Activated CD4-positive, alpha-beta memory T cell treated with anti-CD3 and anti-CD28 coated beads, Interleukin-2, amount 10 ng/mL, durations not matched to agents 7 days and 5 days (primary cell): ENCODE data around the gene TAP2. TPM values are rescaled to one million over a fixed set of nuclear protein-coding genes. Genes with fewer than 3 reads are reported as not detected.

Experiments used
- CTCF ChIA-PET: fragments of 350-600 bp; sonication (Branson Sonifier 250); formaldehyde crosslinking; loops from one replicate; lab custom pipeline; 2021; ENCODE audit warnings: antibody characterized with exemption, inconsistent platforms; lab: Charles Lee
- POLR2A ChIA-PET: fragments of 350-600 bp; sonication (Branson Sonifier 250); formaldehyde crosslinking; loops from one replicate; lab custom pipeline; 2021; ENCODE audit warnings: antibody characterized with exemption; lab: Charles Lee
- DNase-seq: peaks from one replicate; pipeline ENCODE4 v3.0.0-alpha.2; 2020
- H3K27ac Mint-ChIP-seq: one replicate; pipeline ENCODE4 v1.8.0; 2021; ENCODE audit warnings: mild to moderate bottlenecking, mixed read lengths
- H3K27me3 Mint-ChIP-seq: one replicate; pipeline ENCODE4 v1.8.0; 2021; ENCODE audit warnings: mixed read lengths
- H3K36me3 Mint-ChIP-seq: one replicate; pipeline ENCODE4 v1.8.0; 2021; ENCODE audit warnings: low read depth, mixed read lengths
- H3K4me1 Mint-ChIP-seq: one replicate; pipeline ENCODE4 v1.8.0; 2021; ENCODE audit warnings: mixed read lengths
- H3K4me3 Mint-ChIP-seq: one replicate; pipeline ENCODE4 v1.8.0; 2021; ENCODE audit warnings: mild to moderate bottlenecking, mixed read lengths
- H3K9me3 Mint-ChIP-seq: one replicate; pipeline ENCODE4 v1.8.0; 2021; ENCODE audit warnings: mixed read lengths
- total RNA-seq, 2 experiments: library from RNA; stranded (reverse); gene quantifications; one replicate each; pipeline ENCODE4 v1.2.3, GENCODE V29; 2021

TAP2 gene
- total RNA-seq, 2 experiments from 2014 or later = 203 to 211 TPM

- no peak overlapping the region for H3K4me3 Mint-ChIP-seq
- ChIA-PET CTCF (interaction anchor here (0.5 to 7.9 kb wide), 52 partner anchors 10 to 1903 kb away, joined by 3 to 234 read pairs (median 6); partner anchors contain the start of genes BRD2, HLA-DMA, HLA-DMB and HLA-DOB), POLR2A (interaction anchor here (0.6 to 4.7 kb wide), 19 partner anchors 11 to 475 kb away, joined by 3 to 125 read pairs (median 5); partner anchors contain the start of genes BRD2, HLA-DMA, PSMB8 and PSMB9)
- peaks cover 20% of the 10 kb centered on the region for H3K36me3 Mint-ChIP-seq
- H3K27ac Mint-ChIP-seq = peak overlapping the region; percentile 72
- H3K9me3 Mint-ChIP-seq = no peaks in the 10 kb centered on the region
- H3K27me3 Mint-ChIP-seq = peaks cover 7% of the 10 kb centered on the region
- no peak for DNase-seq
- H3K4me1 Mint-ChIP-seq = peaks cover 35% of the 10 kb centered on the region
Measured at GRCh38 chr6:32867554-32868256, 29.2 kb upstream of the TAP2 start.

- ChIA-PET CTCF (interaction anchor here (0.7 to 7.9 kb wide), 19 partner anchors 10 to 457 kb away, joined by 3 to 234 read pairs (median 10); partner anchors contain the start of genes BRD2, HLA-DMA, PSMB8 and PSMB9), POLR2A (interaction anchor here (1.7 to 4.7 kb wide), 7 partner anchors 10 to 106 kb away, joined by 5 to 125 read pairs (median 35); partner anchors contain the start of genes PSMB8, PSMB9, TAP1 and TAP2)
- Mint-ChIP-seq H3K9me3 (no peaks in the 10 kb centered on the region), H3K4me3 (no peak overlapping the region), H3K4me1 (peaks cover 35% of the 10 kb centered on the region), H3K36me3 (peaks cover 19% of the 10 kb centered on the region), H3K27ac (peak overlapping the region; percentile 72), H3K27me3 (peaks cover 7% of the 10 kb centered on the region)
- DNase-seq = no peak
Measured at GRCh38 chr6:32867022-32867477, 28.5 kb upstream of the TAP2 start.

GRCh38 chr6:32865724-32866443, 27.3 kb upstream of the TAP2 start:
- no peak for DNase-seq
- peak overlapping the region; percentile 72 for H3K27ac Mint-ChIP-seq
- peaks cover 28% of the 10 kb centered on the region for H3K36me3 Mint-ChIP-seq
- CTCF ChIA-PET = interaction anchor here (4.8 to 7.9 kb wide), 2 partner anchors 26 to 120 kb away, joined by 45 to 234 read pairs; partner anchors contain the start of gene TAP2
- POLR2A ChIA-PET = interaction anchor here (1.9 to 4.3 kb wide), 3 partner anchors 11 to 20 kb away, joined by 4 to 58 read pairs (median 22); partner anchors contain the start of genes PSMB8, PSMB9 and TAP1
- H3K4me3 Mint-ChIP-seq = no peak overlapping the region
- H3K9me3 Mint-ChIP-seq = no peaks in the 10 kb centered on the region
- peaks cover 36% of the 10 kb centered on the region for H3K4me1 Mint-ChIP-seq
- peaks cover 7% of the 10 kb centered on the region for H3K27me3 Mint-ChIP-seq

GRCh38 chr6:32862725-32863124, 24.2 kb upstream of the TAP2 start:
- H3K4me3 Mint-ChIP-seq = no peak overlapping the region
- H3K4me1 Mint-ChIP-seq = peaks cover 54% of the 10 kb centered on the region
- POLR2A ChIA-PET = interaction anchor here (2.6 to 3.6 kb wide), 2 partner anchors 8 to 18 kb away, joined by 10 to 22 read pairs; partner anchors contain the start of genes PSMB8, PSMB9 and TAP1
- H3K27ac Mint-ChIP-seq = no peak overlapping the region
- no peaks in the 10 kb centered on the region for H3K9me3 Mint-ChIP-seq
- CTCF ChIA-PET = interaction anchor here (2.6 kb wide), 1 partner anchor 24 kb away, joined by 18 read pairs; the partner anchor contains the start of gene TAP2
- DNase-seq = no peak
- no peaks in the 10 kb centered on the region for H3K27me3 Mint-ChIP-seq
- H3K36me3 Mint-ChIP-seq = peaks cover 57% of the 10 kb centered on the region

GRCh38 chr6:32860674-32861073, 22.1 kb upstream of the TAP2 start:
- no peak overlapping the region for H3K4me3 Mint-ChIP-seq
- no peak for DNase-seq
- H3K27me3 Mint-ChIP-seq = no peaks in the 10 kb centered on the region
- H3K9me3 Mint-ChIP-seq = no peaks in the 10 kb centered on the region
- H3K27ac Mint-ChIP-seq = peak overlapping the region; percentile 9
- peaks cover 53% of the 10 kb centered on the region for H3K4me1 Mint-ChIP-seq
- POLR2A ChIA-PET = interaction anchor here (1.2 to 9.4 kb wide), 2 partner anchors 21 to 111 kb away, joined by 3 to 1055 read pairs; partner anchors contain the start of genes PSMB8 and TAP2
- CTCF ChIA-PET = interaction anchor here (8.0 to 9.6 kb wide), 2 partner anchors 8 to 21 kb away, joined by 95 to 337 read pairs; partner anchors contain the start of gene TAP2
- H3K36me3 Mint-ChIP-seq = peaks cover 72% of the 10 kb centered on the region

- Mint-ChIP-seq H3K27me3 (no peaks in the 10 kb centered on the region), H3K27ac (peak overlapping the region; percentile 53), H3K36me3 (peaks cover 84% of the 10 kb centered on the region), H3K4me1 (peaks cover 48% of the 10 kb centered on the region), H3K9me3 (no peaks in the 10 kb centered on the region), H3K4me3 (no peak overlapping the region)
- no peak for DNase-seq
- ChIA-PET CTCF (interaction anchor here (1.1 to 9.6 kb wide), 8 partner anchors 10 to 127 kb away, joined by 3 to 337 read pairs (median 4); partner anchors contain the start of genes PSMB8 and TAP2), POLR2A (interaction anchor here (0.5 to 9.4 kb wide), 4 partner anchors 10 to 113 kb away, joined by 3 to 1055 read pairs (median 170); partner anchors contain the start of genes BRD2, PSMB8 and TAP2)
Measured at GRCh38 chr6:32858194-32858593, 19.7 kb upstream of the TAP2 start.

- CTCF ChIA-PET = interaction anchor here (1.1 to 9.6 kb wide), 7 partner anchors 11 to 128 kb away, joined by 3 to 337 read pairs (median 5); partner anchors contain the start of genes PSMB8 and TAP2
- Mint-ChIP-seq H3K36me3 (peaks cover 87% of the 10 kb centered on the region), H3K27ac (peak overlapping the region; percentile 56), H3K4me1 (peaks cover 48% of the 10 kb centered on the region), H3K4me3 (peak overlapping the region; percentile 100), H3K27me3 (no peaks in the 10 kb centered on the region), H3K9me3 (no peaks in the 10 kb centered on the region)
- no peak for DNase-seq
- POLR2A ChIA-PET = interaction anchor here (1.3 to 9.4 kb wide), 4 partner anchors 11 to 123 kb away, joined by 4 to 1055 read pairs (median 170); partner anchors contain the start of genes BRD2, PSMB8 and TAP2
Measured at GRCh38 chr6:32857156-32857891, 18.8 kb upstream of the TAP2 start.

- Mint-ChIP-seq H3K27ac (peak overlapping the region; percentile 99), H3K36me3 (peaks cover 90% of the 10 kb centered on the region), H3K9me3 (no peaks in the 10 kb centered on the region), H3K4me3 (peak overlapping the region; percentile 100), H3K27me3 (no peaks in the 10 kb centered on the region), H3K4me1 (peaks cover 57% of the 10 kb centered on the region)
- CTCF ChIA-PET = interaction anchor here (1.1 to 9.6 kb wide), 11 partner anchors 11 to 423 kb away, joined by 3 to 337 read pairs (median 7); partner anchors contain the start of genes PSMB8 and TAP2
- no peak for DNase-seq
- POLR2A ChIA-PET = interaction anchor here (0.8 to 9.4 kb wide), 11 partner anchors 9 to 728 kb away, joined by 3 to 1055 read pairs (median 6); partner anchors contain the start of genes ATF6B, BRD2, PSMB8 and TAP2
Measured at GRCh38 chr6:32855467-32856174, 17.1 kb upstream of the TAP2 start.

GRCh38 chr6:32854376-32855178, 16.0 kb upstream of the TAP2 start:
- Mint-ChIP-seq H3K4me1 (peaks cover 62% of the 10 kb centered on the region), H3K27ac (peak overlapping the region; percentile 99), H3K27me3 (no peaks in the 10 kb centered on the region), H3K36me3 (peaks cover 92% of the 10 kb centered on the region), H3K4me3 (peak overlapping the region; percentile 100), H3K9me3 (no peaks in the 10 kb centered on the region)
- DNase-seq = peak; percentile 69
- ChIA-PET CTCF (interaction anchor here (1.1 to 9.6 kb wide), 13 partner anchors 9 to 422 kb away, joined by 3 to 337 read pairs (median 11); partner anchors contain the start of genes BRD2, PSMB8 and TAP2), POLR2A (interaction anchor here (0.8 to 9.4 kb wide), 18 partner anchors 10 to 1190 kb away, joined by 3 to 1055 read pairs (median 4); partner anchors contain the start of genes BRD2, GPANK1, HLA-DPB1 and PSMB8)
